HUES48 (cell line): ENCODE data around the gene PRSS2.
"Not testable (repeated sequence)": the region's sequence is repeated elsewhere in the genome, so short reads cannot be mapped to it uniquely, and the experiment has no call there.

Experiments used
- H3K27ac ChIP-seq: one replicate; pipeline ENCODE4 v1.7.0; 2013; ENCODE audit warnings: low read depth, low read length, inconsistent platforms
- H3K27me3 ChIP-seq: 2 replicates; pipeline ENCODE4 v1.6.1; 2013; ENCODE audit warnings: mild to moderate bottlenecking, low read length; ENCODE audit not compliant: control insufficient read depth, insufficient read depth
- H3K36me3 ChIP-seq: 2 replicates; pipeline ENCODE4 v1.6.1; 2013; ENCODE audit warnings: low read length; ENCODE audit not compliant: control insufficient read depth, insufficient read depth
- H3K4me1 ChIP-seq: 2 replicates; pipeline ENCODE4 v1.6.1; 2013; ENCODE audit warnings: mild to moderate bottlenecking, low read length; ENCODE audit not compliant: control insufficient read depth, insufficient read depth
- H3K4me3 ChIP-seq: 2 replicates; pipeline ENCODE4 v1.5.1; 2013; ENCODE audit warnings: mild to moderate bottlenecking, low read depth, low read length
- H3K9ac ChIP-seq: 2 replicates; pipeline ENCODE4 v1.6.1; 2013; ENCODE audit warnings: mild to moderate bottlenecking, low read depth, low read length, moderate library complexity
- H3K9me3 ChIP-seq: 2 replicates; pipeline ENCODE4 v1.6.1; 2013; ENCODE audit warnings: low read length; ENCODE audit not compliant: control insufficient read depth, insufficient read depth

The PRSS2 gene

DNA sequence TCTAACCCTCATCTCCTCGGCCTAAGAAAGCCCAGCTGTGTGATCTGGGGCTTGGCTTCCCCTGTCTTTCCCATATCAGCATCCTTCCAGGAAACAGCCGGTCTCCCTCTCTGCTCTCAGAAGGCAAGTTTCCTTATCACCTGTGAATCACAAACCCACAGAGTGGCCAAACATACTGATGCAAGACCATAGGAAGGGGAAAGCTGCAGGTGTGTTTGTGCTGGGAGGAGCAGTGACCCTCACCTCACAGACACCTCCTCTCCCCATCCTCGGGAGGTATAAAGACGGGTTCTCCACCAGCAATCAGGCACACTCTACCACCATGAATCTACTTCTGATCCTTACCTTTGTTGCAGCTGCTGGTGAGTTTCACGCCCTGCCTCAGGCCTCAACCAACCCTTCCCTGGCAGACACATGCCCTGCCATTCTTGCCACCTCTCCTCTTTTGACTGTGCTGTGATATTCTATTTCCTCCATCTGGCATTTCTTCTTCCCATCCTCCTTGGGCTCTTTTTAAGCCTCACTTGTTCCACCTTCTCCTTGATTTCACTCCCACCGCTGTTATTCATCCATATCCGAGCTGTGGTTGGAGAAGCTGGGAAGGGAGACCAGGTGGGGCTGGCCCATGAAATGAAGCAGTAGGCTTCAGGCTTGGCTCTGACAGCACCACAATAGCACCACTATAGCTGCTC, at the start of gene PRSS2:
PRSS2 (plus strand) TSS at position 310 of the 692 bp plus-strand sequence; CDS start at position 323, 13 bp downstream.
- Histone ChIP-seq H3K27ac (no peak within 1 kb of the TSS), H3K36me3 (no peaks in the 10 kb centered on the region), H3K4me3 (no peak within 1 kb of the TSS), H3K4me1 (no peaks in the 10 kb centered on the region), H3K9me3 (no peaks in the 10 kb centered on the region), H3K9ac (no peak within 1 kb of the TSS), H3K27me3 (no peaks in the 10 kb centered on the region)

DNA sequence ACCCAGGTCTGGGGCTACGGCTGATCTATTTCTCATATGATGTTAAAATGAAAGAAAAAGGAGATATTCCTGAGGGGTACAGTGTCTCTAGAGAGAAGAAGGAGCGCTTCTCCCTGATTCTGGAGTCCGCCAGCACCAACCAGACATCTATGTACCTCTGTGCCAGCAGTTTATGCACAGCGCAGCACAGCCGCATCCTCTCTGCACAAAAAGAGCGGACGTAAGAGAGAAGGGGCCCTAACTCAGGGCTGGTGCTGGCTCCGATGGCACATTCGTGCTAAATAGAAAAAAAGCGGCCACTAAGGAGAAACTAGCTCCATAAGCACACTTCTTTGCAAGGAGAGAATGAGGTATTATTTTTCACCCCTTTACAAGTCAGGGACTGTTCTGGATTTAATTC, 49.8 kb upstream of the PRSS2 start:
- H3K4me1 ChIP-seq = no peaks in the 10 kb centered on the region
- no peak overlapping the region for H3K9ac ChIP-seq
- no peaks in the 10 kb centered on the region for H3K36me3 ChIP-seq
- H3K4me3 ChIP-seq = no peak overlapping the region
- no peaks in the 10 kb centered on the region for H3K27me3 ChIP-seq
- H3K9me3 ChIP-seq = no peaks in the 10 kb centered on the region
- H3K27ac ChIP-seq = no peak overlapping the region

DNA sequence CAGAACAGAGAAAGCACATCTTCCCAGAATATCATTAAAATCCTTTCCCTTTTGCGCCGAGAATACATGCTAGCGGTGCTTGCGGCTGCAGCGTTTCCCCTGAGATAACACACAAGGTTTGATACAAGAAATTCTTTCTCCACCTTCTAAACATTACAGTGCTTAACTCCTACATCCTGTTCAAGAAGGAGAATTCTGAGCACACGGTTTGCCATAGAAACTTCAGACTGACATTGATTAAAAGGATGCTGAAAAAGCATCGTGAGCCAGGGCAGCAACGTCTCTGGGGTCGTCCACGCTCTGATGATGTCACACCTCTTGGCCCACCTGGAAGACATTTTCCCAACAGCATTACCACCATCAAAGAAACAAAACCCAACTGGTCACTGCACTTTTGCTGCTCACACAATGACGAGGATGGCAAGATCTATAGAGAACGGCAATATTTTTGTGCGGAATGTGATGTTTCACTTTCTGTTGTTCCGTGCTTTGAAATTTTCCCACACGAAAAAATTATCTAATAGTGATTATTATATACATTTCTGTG, 48.4 kb upstream of the PRSS2 start:
- H3K36me3 ChIP-seq = no peaks in the 10 kb centered on the region
- no peaks in the 10 kb centered on the region for H3K27me3 ChIP-seq
- H3K4me1 ChIP-seq = no peaks in the 10 kb centered on the region
- no peaks in the 10 kb centered on the region for H3K9me3 ChIP-seq
- no peak overlapping the region for H3K9ac ChIP-seq
- H3K27ac ChIP-seq = no peak overlapping the region
- no peak overlapping the region for H3K4me3 ChIP-seq

DNA sequence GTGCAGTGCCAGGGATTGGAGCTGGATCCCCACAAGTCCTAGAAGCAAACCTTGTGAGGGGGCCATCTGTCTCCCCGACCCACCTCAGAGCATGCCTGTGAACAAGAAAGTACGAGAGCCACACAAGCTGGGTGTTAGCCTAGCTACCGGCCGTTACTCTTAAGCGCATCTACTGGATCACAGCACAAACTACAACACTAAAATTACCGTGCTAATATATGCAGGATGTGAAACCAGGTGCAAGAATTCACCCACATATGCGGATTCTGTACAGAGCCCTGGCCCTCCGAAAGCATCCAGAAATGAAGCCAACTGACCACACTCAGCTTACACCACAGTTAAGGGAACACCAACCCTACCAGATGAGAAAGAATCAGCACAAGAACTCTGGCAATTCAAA, 37.5 kb upstream of the PRSS2 start:
- Histone ChIP-seq H3K36me3 (no peaks in the 10 kb centered on the region), H3K4me1 (no peaks in the 10 kb centered on the region), H3K27me3 (no peaks in the 10 kb centered on the region), H3K4me3 (no peak overlapping the region), H3K9ac (no peak overlapping the region), H3K27ac (no peak overlapping the region), H3K9me3 (0 out of 2 replicates have a peak, but pooled peaks cover 2% of the 10 kb centered on the region)

DNA sequence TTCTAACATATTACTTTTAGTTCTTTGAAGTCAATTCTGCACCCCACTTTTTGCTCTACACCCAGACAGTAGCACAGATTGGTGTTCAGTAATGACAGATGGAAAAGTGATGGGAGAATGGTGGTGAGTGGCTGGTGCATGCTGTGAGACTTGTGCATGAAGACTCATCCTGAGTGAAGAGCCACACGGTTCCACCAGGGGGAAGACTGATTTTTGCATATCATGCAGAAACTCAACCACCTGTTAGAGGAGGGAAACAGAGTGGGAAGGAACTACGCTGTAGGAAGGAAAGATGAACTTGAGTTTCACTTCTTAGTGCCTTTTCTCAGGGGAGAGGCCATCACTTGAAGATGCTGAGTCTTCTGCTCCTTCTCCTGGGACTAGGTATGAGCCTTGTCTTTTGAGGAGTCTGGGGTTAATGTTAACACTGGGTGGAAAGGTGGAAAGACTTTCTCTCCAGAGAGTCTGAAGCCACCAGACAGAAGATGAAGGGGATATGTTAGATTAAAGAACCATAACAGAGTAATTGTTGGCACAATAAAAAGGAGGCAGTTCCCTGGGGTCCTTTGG, 30.8 kb upstream of the PRSS2 start:
- Histone ChIP-seq H3K27me3 (no peaks in the 10 kb centered on the region), H3K9ac (no peak overlapping the region), H3K9me3 (no peaks in the 10 kb centered on the region), H3K36me3 (no peaks in the 10 kb centered on the region), H3K27ac (no peak overlapping the region), H3K4me3 (no peak overlapping the region), H3K4me1 (no peaks in the 10 kb centered on the region)

DNA sequence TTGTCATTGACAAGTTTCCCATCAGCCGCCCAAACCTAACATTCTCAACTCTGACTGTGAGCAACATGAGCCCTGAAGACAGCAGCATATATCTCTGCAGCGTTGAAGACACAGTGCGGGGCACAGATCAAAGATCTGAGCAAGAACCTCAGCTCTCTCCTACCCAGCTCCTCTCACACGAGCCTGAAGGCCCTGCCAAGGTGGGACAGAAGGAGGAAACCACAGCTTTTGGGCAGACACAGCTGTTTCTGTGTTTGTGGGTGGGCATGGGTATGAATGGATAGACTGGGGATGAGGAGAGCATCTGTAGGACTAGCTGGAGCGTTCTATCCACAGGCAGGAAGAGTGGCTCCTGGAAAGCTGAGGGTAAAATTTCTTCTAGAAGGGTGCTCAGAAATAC, 30.0 kb upstream of the PRSS2 start:
- Histone ChIP-seq H3K27ac (no peak overlapping the region), H3K4me3 (no peak overlapping the region), H3K27me3 (no peaks in the 10 kb centered on the region), H3K9ac (no peak overlapping the region), H3K9me3 (no peaks in the 10 kb centered on the region), H3K4me1 (no peaks in the 10 kb centered on the region), H3K36me3 (no peaks in the 10 kb centered on the region)

DNA sequence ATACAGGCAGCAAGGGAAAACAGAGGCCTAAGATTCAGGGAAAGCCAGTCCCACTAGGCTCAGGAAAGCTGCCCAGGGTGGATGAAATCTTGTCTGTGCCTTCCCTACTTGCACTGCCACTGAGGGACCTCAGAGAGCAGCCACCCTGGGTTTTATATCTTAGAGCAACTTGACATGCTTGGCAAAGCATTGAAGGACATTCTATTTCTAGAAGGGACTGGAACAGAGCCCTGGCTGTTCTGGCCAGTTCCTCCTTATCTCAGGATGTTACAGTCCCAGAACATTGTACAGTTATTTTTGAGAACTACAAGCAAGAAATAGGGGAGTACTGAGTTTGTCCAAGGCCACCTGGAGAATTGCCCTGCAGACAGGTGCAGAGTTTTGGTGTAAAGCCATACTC, 28.8 kb upstream of the PRSS2 start:
- H3K4me3 ChIP-seq, H3K36me3 ChIP-seq, H3K9ac ChIP-seq, H3K27ac ChIP-seq, H3K27me3 ChIP-seq, H3K4me1 ChIP-seq, H3K9me3 ChIP-seq: not testable (repeated sequence)

DNA sequence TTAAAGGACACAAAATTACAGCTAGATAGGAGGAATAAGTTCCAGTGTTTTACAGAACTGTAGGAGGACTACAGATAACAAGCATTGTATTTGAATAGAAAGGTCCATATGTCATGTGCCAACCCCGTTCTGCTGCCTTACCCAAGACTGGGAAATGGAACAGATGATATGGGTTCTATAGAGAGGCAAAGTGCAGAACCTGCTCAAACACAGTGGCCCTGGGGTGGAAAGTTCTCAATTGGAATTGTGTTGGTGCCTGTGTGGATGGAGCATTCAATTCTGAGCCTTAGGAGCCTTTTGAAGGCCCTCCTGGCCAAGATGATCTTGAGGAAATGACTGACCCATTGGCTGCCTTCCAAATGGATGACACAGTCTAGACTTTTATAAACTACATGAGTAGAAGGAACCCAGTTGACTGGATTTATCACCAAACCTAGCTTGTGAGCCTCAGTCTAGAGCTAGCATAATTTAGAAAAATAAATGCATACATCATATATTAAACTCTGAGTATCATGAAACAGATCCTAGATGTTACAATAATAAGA, 25.6 kb upstream of the PRSS2 start:
- H3K27ac ChIP-seq = no peak overlapping the region

DNA sequence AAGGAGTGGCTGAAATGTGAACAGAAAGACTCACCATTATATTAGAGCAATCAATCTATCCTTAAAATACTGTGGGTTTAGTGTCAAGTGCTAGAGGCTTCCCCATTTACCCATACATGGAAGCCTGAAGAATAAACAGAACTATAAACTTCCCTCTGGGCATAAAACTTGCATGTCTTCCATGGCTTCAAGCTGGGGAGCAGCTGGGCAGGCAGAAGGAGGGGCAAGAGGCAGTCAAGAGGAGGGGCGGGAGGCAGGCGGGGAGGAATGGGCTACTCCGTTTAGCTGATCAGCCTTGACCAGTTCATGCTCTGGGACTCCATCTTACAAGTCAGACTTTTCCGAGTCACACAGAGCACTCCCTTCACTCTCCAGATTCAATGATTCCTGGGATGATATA, 25.0 kb upstream of the PRSS2 start:
- no peaks in the 10 kb centered on the region for H3K27me3 ChIP-seq
- no peak overlapping the region for H3K27ac ChIP-seq
- H3K9me3 ChIP-seq = no peaks in the 10 kb centered on the region
- no peak overlapping the region for H3K4me3 ChIP-seq
- no peaks in the 10 kb centered on the region for H3K4me1 ChIP-seq
- no peak overlapping the region for H3K9ac ChIP-seq
- no peaks in the 10 kb centered on the region for H3K36me3 ChIP-seq

More for the DNA sequence above, 25.6 kb upstream of the PRSS2 start:
- no peaks in the 10 kb centered on the region for H3K36me3 ChIP-seq
- H3K4me1 ChIP-seq = no peaks in the 10 kb centered on the region
- H3K27me3 ChIP-seq = no peaks in the 10 kb centered on the region
- H3K9ac ChIP-seq = no peak overlapping the region
- H3K4me3 ChIP-seq = no peak overlapping the region
- no peaks in the 10 kb centered on the region for H3K9me3 ChIP-seq

DNA sequence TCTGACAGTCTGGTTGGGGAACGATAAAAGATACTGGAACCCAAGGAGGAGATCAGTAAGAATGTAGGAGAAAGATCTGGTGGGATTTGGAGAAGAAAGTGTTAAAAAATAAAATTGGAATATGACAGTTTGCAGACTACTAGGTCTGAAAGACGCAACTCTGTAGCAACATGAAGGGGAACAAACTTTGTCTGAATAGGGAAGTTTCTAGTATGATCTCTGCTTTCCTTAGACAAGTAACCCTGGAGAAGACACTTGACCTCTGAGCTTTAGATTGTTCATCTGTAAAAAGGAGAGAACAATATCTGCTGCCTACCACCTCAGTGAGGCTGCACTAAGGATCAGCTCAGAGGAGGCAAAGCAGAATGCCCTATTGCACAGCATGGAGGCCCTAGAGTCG, 24.5 kb upstream of the PRSS2 start:
- Histone ChIP-seq H3K36me3 (no peaks in the 10 kb centered on the region), H3K4me3 (no peak overlapping the region), H3K4me1 (no peaks in the 10 kb centered on the region), H3K9ac (no peak overlapping the region), H3K27ac (no peak overlapping the region), H3K9me3 (no peaks in the 10 kb centered on the region), H3K27me3 (no peaks in the 10 kb centered on the region)

DNA sequence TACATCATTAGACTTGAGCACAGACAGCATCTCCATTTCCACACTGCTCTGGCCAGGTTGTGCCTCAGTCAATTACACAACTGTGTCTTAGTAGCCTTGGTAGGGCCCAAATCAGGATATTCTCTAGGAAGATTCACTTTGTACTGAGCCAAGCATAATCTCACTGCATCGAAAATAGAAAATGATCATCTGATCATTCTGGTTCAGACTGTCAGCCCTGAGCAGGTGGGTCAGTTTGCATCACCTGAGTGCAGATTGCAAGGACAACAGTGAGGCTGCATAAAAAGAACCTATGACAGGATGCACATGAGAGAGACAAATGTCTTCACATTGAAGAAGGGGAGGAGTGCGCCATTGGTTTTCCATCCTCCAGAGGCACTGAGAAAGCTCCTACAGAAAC, 22.4 kb upstream of the PRSS2 start:
- not testable (repeated sequence) for H3K27ac ChIP-seq, H3K9ac ChIP-seq, H3K4me1 ChIP-seq, H3K9me3 ChIP-seq, H3K36me3 ChIP-seq, H3K27me3 ChIP-seq, H3K4me3 ChIP-seq
